Psoas muscle (tissue), 8 donors: ENCODE measurements around the gene PLCZ1. TPM values are rescaled to one million over a fixed set of nuclear protein-coding genes. Genes with fewer than 3 reads are reported as not detected.

Source experiments
- ATAC-seq, 4 donors: fragments of 200-7000 bp; cut with Tn5 transposase; one replicate each; pipeline ENCODE4 v1.9.1; 2020; ENCODE audit warnings: moderate library complexity in 3 of 4, mild to moderate bottlenecking in 2 of 4
- DNase-seq, 2 donors: peaks; one replicate each; pipeline ENCODE4 v3.0.0-alpha.2; 2020
- H3K27ac ChIP-seq: fragments of 200-600 bp; one replicate; pipeline ENCODE4 v1.8.0; 2022
- H3K27me3 ChIP-seq, 3 donors: fragments of 200-600 bp in 1 of 3; one replicate each; pipeline versions ENCODE4 v1.6.1 to v1.8.0; 2013 to 2022; ENCODE audit warnings: low read length in 2 of 3, mild to moderate bottlenecking in 2 of 3, moderate library complexity in 1 of 3; ENCODE audit not compliant: insufficient read depth in 3 of 3
- H3K36me3 ChIP-seq, 2 donors: fragments of 200-600 bp in 1 of 2; one replicate each; pipeline versions ENCODE4 v1.6.1 to v1.8.0; 2013 to 2022; ENCODE audit warnings: low read depth in 1 of 2, mild to moderate bottlenecking in 1 of 2, moderate library complexity in 1 of 2; ENCODE audit not compliant: insufficient read depth in 1 of 2
- H3K4me1 ChIP-seq: fragments of 200-600 bp; one replicate; pipeline ENCODE4 v1.8.0; 2022
- H3K4me3 ChIP-seq: fragments of 200-600 bp; one replicate; pipeline ENCODE4 v1.8.0; 2022; ENCODE audit warnings: mild to moderate bottlenecking
- H3K9me3 ChIP-seq: fragments of 200-600 bp; one replicate; pipeline ENCODE4 v1.8.0; 2022
- WGBS, 3 donors: extraction: QIAGEN DNeasy Blood & Tissue Kit; methylation state at CpG; one replicate each; pipeline versions ENCODE4 v1.1.6 to v1.1.7; 2013; 5-methylcytosine and 5-hydroxymethylcytosine counted together
- intact Hi-C, 2 donors: fragments of 100-400 bp; cut with DNase I; formaldehyde crosslinking; loops; one replicate each; pipeline versions ENCODE4 v1.11.0 to v1.14.2; 2022
- polyA plus RNA-seq, 3 donors: library from polyadenylated mRNA; stranded (reverse); fragments of 200-250 nt; gene quantifications; one replicate each; pipeline ENCODE4 v1.2.3, GENCODE V29; 2013
- total RNA-seq, 4 donors: library from RNA; stranded (reverse); fragmentation: NEBNext Ultra II Directional in 2 of 4; extraction: Animal tissue kit (Norgen Biotek cat#: 25700) in 2 of 4; gene quantifications; one replicate each; pipeline versions ENCODE4 v1.2.1 to v1.2.4, GENCODE V29; 2021 to 2023
- TF ChIP-seq, protein P1 (sequence below): fragments of 200-600 bp; IDR thresholded peaks from one replicate; pipeline ENCODE4 v1.8.0; 2022; ENCODE audit warnings: antibody characterized with exemption
- donor health status: healthy with polysubstance abuse.
- donor health status: DM: no; HTN: no; CAD: no; lungs with moderate emphysema.
- donor health status: Bipolar disorder and iron deficiency.
- donor health status: healthy.
- donor health status: DM: yes; HTN: yes; CAD: no.
- donor health status: DM: no; HTN: no; CAD: no.
- donor health status: DM: no; HTN: no; CAD: no.
- donor health status: DM: yes; HTN: yes; CAD: no.

Gene PLCZ1
- total and polyA plus RNA-seq, 7 donors: not detected

DNA sequence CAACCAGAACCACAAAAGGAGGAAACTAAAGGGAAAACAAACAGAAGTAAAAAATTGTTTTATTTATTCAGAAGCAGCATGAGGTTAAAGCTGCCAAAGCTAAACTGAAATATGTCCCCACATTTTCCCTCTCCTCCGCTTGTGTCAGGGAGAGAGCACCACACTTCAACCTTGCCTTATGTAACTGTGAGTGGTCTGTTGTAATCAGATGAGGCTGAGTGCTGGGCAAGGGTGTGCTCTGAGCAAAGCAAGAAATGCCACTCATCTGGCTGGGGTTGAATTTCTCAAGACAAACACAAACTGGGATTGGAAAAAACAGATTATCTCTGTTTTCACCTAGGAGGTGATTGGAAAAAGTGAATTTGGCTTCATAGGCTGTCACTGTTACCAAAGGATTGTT lies 12.3 kb upstream of the PLCZ1 start:
- ATAC-seq: no peak
- DNase-seq: no peak
- intact Hi-C loops: no loop called here
- WGBS, 3 donors: 83 to 96% (median 85%) methylated on average over 1 of the region's 1 CpG
- Histone ChIP-seq H3K36me3 (no peaks in the 10 kb centered on the region), H3K9me3 (no peaks in the 10 kb centered on the region), H3K4me1 (no peaks in the 10 kb centered on the region), H3K27me3 (no peaks in the 10 kb centered on the region), H3K4me3 (no peak overlapping the region), H3K27ac (no peak overlapping the region)
- TF ChIP-seq, protein P1, sequence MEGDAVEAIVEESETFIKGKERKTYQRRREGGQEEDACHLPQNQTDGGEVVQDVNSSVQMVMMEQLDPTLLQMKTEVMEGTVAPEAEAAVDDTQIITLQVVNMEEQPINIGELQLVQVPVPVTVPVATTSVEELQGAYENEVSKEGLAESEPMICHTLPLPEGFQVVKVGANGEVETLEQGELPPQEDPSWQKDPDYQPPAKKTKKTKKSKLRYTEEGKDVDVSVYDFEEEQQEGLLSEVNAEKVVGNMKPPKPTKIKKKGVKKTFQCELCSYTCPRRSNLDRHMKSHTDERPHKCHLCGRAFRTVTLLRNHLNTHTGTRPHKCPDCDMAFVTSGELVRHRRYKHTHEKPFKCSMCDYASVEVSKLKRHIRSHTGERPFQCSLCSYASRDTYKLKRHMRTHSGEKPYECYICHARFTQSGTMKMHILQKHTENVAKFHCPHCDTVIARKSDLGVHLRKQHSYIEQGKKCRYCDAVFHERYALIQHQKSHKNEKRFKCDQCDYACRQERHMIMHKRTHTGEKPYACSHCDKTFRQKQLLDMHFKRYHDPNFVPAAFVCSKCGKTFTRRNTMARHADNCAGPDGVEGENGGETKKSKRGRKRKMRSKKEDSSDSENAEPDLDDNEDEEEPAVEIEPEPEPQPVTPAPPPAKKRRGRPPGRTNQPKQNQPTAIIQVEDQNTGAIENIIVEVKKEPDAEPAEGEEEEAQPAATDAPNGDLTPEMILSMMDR: no peak

- H3K27ac ChIP-seq: no peak overlapping the region
- no peaks in the 10 kb centered on the region for H3K27me3 ChIP-seq
- H3K36me3 ChIP-seq: no peaks in the 10 kb centered on the region
- DNase-seq (no peak), ATAC-seq (no peak)
- intact Hi-C loops: no loop called here
- H3K4me3 ChIP-seq: no peak overlapping the region
- TF ChIP-seq, protein P1: no peak
- WGBS, 3 donors: 73 to 83% (median 83%) methylated on average over 4 of the region's 4 CpGs
- no peaks in the 10 kb centered on the region for H3K9me3 ChIP-seq
- no peaks in the 10 kb centered on the region for H3K4me1 ChIP-seq
These were observed 11.7 kb upstream of the PLCZ1 start for GRCh38 chr12:18749386-18749957.

GRCh38 chr12:18747895-18748294 lies 10.1 kb upstream of the PLCZ1 start:
- no peaks in the 10 kb centered on the region for H3K4me1 ChIP-seq

GRCh38 chr12:18731156-18731555 lies 6.7 kb downstream of the PLCZ1 start:
- intact Hi-C loops: no loop called here
- Histone ChIP-seq H3K4me1 (no peaks in the 10 kb centered on the region), H3K36me3 (no peaks in the 10 kb centered on the region), H3K9me3 (no peaks in the 10 kb centered on the region), H3K27me3 (no peaks in the 10 kb centered on the region), H3K27ac (no peak overlapping the region), H3K4me3 (no peak overlapping the region)
- 78 to 92% (median 88%) methylated on average over 5 of the region's 5 CpGs for WGBS, 3 donors
- DNase-seq (no peak), ATAC-seq (no peak)
- TF ChIP-seq, protein P1: no peak

More at GRCh38 chr12:18747895-18748294, 10.1 kb upstream of the PLCZ1 start:
- TF ChIP-seq, protein P1: no peak
- DNase-seq (no peak), ATAC-seq (no peak)
- intact Hi-C loops: no loop called here
- 79 to 86% (median 84%) methylated on average over 1 of the region's 1 CpG for WGBS, 3 donors
- H3K36me3 ChIP-seq: no peaks in the 10 kb centered on the region
- H3K9me3 ChIP-seq: no peaks in the 10 kb centered on the region
- H3K27ac ChIP-seq: no peak overlapping the region
- no peak overlapping the region for H3K4me3 ChIP-seq
- H3K27me3 ChIP-seq: no peaks in the 10 kb centered on the region

DNA sequence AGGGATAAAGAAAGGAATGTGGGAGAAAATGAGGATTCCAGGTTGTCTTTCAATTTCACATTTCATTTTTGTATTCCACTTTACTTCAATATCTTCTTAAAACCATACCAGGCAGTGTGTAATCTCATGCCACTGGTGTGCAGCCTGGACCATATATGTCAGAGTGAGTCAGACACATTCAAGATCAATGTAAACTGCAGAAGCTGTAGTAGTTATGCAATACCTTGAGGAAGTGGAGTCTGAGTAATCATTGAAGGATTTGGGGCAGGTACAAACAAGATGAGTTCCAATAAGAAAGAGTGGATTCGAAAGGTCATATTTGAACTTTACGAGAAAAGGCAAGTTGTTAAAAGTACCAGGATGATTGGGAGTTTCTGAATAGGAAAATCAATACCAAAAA lies 14.1 kb downstream of the PLCZ1 start:
- Histone ChIP-seq H3K27ac (no peak overlapping the region), H3K4me3 (no peak overlapping the region), H3K36me3 (no peaks in the 10 kb centered on the region), H3K4me1 (no peaks in the 10 kb centered on the region), H3K27me3 (no peaks in the 10 kb centered on the region), H3K9me3 (no peaks in the 10 kb centered on the region)
- ATAC-seq (no peak), DNase-seq (no peak)
- TF ChIP-seq, protein P1: no peak
- WGBS, 3 donors: 94 to 100% (median 97%) methylated on average over 2 of the region's 2 CpGs
- intact Hi-C loops: no loop called here
